Activated CD8-positive, alpha-beta memory T cell treated with anti-CD3 and anti-CD28 coated beads for 24 hours (primary cell): ENCODE measurements around the gene ALDH9A1.
"Not testable (repeated sequence)": the region's sequence is repeated elsewhere in the genome, so short reads cannot be mapped to it uniquely, and the experiment has no call there.

Experiments used
- DNase-seq: peaks from one replicate; pipeline ENCODE4 v3.0.0-alpha.2; 2020

Gene ALDH9A1

DNA sequence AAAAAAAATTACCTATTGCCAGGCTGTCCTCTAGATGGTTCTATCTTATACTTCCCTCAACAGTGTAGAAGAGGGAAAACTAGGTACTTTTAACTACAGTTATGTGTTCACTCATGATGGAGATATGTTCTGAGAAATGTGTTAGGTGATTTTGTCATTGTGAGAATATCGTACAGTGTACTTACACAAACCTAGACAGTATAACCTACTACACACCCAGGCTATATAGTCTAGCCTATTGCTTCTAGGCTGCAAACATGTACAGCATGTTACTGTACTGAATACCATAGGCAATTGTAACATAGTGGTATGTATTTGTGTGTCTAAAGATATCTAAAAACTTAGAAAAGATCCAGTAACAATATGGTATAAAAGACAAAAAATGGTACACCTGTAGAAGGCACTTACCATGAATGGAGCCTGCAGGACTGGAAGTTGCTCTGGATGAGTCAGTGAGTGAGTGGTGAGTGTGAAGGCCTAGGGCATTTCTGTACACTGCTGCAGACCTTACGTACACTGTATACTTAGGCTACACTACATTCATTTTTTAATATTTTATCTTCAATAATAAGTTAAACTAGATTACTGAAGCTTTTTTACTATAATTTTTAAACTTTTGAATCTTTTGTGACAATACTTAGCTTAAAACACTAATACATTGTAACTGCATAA is 54.2 kb downstream of the ALDH9A1 start:
- no peak for DNase-seq

GRCh38 chr1:165641231-165641987 is 57.0 kb downstream of the ALDH9A1 start:
- no peak for DNase-seq

DNA sequence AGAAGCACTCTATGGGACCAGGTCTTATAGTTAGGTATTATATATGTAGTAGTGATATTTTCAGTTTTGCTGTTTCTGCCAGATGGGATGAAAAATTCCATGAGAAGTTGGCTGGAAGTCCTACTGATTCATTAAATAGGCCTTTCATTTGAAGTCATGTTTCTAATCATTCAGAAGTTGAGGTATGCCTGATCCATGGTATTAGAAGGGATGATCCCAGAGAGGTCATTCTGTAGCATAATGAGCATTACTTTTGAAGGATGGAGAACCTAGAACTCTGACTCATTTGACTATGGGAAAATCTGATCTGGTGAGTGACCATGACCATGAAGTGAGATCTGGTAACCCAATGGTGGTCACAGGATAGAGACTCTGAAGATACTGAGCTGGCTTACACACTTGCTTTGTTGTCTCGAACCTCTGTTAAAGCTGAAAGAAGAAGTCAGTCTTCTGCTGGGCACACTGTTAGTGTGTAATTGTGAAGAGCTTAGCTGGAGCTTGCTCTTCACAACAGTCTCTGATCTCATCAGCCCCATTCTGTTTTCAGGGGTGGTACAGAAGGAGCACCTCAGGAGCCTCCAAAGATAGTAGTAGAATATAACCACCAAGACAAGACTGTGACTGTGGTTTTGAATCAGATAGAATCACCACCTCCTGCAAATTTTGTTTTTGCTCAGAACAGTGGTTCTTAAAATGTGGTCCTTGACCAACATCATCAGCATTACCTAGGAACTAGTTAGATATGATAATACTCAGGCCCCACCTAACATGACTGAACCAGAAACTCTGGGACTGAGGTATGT is 58.3 kb downstream of the ALDH9A1 start:
- DNase-seq, result no peak

DNA sequence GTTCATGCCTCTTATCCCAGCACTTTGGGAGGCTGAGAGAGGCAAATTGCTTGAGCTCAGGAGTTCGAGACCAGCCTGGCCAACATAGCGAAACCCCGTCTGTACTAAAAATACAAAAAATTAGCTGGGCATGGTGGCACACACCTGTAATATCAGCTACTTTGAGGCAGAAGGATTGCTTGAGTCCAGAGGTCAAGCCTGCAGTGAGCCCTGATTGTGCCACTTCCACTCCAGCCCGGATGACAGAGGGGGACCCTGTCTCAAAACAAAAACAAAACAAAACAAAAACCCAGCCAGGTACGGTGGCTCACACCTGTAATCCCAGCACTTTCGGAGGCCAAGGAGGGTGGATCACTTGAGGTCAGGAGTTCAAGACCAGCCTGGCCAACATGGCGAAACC is 60.2 kb downstream of the ALDH9A1 start:
- not testable (repeated sequence) for DNase-seq

DNA sequence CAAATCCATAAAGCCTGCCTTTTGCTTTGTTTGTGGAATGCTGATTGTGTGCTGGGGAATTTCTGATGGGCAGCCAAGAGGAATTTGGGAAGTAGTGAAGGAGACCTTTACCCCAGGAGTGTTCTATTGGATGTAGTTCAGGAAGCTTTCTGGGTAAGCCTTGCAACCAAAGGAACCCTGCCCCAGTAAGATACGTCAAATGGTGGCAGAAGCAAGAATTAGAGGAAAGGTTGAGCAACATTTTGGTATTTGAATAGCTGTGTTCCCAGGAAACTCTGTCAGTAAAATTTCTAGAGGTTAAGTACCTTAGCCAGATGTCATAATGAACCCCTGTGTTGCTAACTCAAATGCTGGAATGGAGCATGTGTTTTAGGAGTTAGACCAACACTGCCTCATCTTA is 60.9 kb downstream of the ALDH9A1 start:
- DNase-seq, result no peak

- DNase-seq, result no peak
Measured at GRCh38 chr1:165635823-165636222, 62.5 kb downstream of the ALDH9A1 start.

GRCh38 chr1:165635329-165635728 is 63.0 kb downstream of the ALDH9A1 start:
- no peak for DNase-seq

DNA sequence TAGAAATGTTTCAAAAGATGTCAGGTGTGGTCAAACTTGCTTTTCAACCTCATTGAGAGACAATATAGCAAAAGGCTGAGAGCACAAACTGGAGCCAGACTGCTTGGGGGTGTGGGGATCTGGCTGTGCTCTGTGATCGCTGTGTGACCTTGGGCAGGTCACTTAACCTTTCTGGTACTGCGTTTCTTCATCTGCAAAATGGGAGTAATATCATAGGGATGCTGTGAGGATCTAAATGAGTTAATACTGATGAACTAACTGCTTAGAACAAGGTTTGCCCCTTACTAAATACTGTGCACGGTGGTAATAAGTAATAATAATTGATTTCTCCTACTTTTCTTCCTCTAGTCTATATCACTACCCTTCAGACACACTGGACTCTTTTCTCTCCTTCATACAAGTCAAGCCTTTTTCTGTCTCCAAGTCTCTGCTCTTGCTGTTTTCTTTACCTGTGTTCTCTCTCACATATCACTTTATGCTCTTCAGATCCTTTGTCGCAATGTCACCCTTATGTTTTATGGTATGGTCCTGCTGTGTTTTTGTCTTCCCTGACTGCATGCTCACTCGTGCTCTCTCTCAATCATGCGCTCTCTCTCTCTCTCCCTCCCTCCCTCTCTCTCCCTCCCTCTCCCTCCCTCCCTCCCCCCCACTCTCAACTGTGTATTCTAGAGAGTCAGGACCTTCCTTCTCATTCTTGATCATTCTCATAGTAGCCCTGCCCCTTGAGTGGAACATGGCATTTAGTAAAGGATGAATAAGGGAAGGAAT is 64.0 kb downstream of the ALDH9A1 start:
- DNase-seq, result no peak

- DNase-seq, result no peak
Measured at GRCh38 chr1:165633614-165634013, 64.7 kb downstream of the ALDH9A1 start.

GRCh38 chr1:165632491-165632890 is 65.9 kb downstream of the ALDH9A1 start:
- DNase-seq, result no peak

- DNase-seq, result no peak
Measured at GRCh38 chr1:165632152-165632469, 66.3 kb downstream of the ALDH9A1 start.

GRCh38 chr1:165631342-165632151 is 66.8 kb downstream of the ALDH9A1 start:
- peak; percentile 75 for DNase-seq

- peak; percentile 98 for DNase-seq
Measured at GRCh38 chr1:165630629-165631341, 67.6 kb downstream of the ALDH9A1 start, which contains the start of gene MGST3. TSS of gene MGST3 (plus strand) at chr1:165631234. CDS start at chr1:165649848, 18,614 bp downstream.

DNA sequence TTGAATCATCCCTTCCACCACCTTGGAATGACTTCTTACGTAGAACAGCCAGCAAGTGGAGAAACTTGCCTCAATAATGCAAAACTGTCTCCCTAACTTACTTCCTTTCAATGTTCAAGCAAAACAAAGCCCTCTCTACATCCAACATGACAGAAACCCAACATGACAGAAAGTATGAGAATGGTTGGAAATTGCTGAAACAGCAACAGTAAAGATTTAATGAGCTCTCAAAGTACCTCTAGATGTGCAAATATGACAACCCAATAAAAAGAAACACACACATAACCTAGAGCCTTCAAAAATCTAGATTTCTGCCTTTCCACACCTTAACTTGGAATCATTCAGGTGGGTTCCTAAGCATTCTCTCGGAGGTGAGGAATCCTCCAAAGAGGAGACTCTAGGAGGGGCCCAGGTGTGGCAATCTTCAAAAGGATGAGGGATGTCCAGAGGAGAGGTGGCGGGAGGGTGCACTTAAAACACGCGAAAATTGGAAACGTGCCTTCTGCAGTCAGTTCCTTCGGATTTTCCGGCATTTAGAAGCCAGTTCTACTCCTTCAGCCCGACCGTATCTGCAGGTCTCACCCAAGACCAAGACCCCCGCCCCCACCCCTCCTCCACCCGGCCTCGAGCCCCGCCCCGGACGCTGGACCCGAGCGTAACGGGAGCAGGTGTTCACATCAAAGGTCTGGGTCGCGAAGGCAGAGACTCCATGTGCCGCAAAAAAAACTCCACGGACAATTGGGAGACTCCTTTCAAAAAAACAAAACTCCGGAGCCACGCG is 68.3 kb downstream of the ALDH9A1 start:
- no peak for DNase-seq

DNA sequence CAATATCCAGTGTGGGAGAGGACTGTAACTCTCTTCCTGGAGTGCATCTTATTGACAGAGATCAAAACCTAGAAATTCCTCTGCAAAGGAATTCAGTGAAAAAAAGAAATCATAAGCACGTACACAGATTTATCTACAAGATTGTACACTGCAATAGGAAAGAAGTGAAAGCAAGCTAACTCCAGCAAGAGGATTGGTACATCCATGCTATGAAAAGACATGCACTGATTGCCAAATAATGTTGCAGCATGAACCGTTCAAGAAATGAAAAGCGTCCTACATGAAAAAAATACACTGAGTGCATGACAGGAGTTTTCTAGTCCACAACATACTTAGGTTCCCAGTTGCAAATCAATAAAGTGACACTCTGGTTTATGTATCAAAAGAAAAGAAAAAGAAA is 69.2 kb downstream of the ALDH9A1 start:
- DNase-seq, result no peak

DNA sequence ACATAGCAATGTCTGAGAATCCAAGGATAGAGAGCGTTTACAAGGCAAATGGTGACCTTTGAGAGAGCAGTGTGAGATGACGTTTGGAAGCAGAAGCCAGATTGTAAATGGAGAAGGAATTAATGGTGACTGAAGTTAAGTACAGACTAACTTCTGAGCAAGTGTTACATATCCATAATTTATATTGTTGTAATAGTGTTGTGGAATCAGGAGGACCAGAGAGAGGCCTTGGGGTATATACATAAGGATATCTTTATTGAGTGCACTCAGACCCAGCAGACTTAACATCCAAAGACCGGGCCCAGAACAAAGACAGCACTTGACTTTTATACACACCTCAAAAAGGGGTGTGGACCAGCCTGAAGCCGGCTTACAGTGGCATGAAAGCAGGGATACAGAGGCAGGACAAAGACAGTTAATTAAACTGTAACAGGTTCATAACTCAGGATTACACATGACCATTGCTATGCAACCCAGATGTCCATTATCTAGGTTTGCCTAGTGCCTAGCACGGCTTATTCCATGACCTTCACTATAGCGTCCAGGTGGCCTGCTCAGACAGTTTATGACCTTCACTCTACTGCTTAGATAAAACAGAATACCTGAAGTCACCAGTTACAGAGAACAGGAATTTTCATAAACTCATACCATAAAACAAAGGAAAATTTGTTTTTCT is 70.1 kb downstream of the ALDH9A1 start:
- DNase-seq, result no peak

DNA sequence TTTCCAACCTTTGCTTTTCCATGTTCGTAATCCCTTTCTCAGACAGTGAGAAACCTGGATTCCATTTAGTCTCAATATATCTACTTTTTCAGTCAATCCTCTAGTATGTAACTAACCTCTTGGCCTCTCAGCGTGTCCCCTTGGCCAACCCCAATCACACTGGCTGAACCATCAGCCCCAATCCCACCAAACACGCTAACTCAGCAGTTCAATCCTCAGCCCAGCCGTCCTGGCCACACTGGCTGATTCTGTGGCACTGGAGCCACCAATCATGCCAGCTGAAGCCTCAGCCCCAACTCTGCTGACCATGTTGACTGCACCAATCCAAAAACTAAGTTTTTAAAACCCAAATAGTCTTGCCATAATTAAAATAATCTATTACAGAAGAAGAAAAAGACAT is 73.9 kb downstream of the ALDH9A1 start:
- DNase-seq, result no peak

DNA sequence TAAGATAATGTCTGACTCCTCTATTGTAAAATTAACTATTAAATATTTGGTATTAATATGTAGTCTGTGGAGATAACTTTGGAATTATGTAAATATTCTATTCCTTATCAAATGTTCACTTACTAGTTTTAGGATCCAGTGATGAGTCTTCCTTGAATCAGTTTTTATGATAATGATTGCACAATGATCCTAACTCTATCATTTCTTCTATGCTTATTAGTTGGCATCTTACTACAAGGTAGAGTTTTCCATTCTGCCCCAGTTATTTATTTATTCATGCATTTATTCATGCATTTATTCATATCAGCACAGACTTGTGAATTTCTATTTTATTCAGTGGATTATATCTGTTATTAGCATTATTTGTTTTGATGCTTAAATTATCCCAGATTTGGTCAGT is 74.7 kb downstream of the ALDH9A1 start:
- no peak for DNase-seq

GRCh38 chr1:165619647-165620151 is 78.7 kb downstream of the ALDH9A1 start:
- no peak for DNase-seq
